H9 (cell line): ENCODE measurements around the gene UST. TPM values are rescaled to one million over a fixed set of nuclear protein-coding genes. Genes with fewer than 3 reads are reported as not detected.
A peak's percentile ranks its signal among the peaks of the same experiment; 100 is the strongest.

ENCODE experiments used
- DNase-seq: peaks from one replicate; pipeline ENCODE4 v3.0.0-alpha.2; 2017
- H2AFZ ChIP-seq: one replicate; pipeline ENCODE4 v1.6.1; 2013; ENCODE audit warnings: mild to moderate bottlenecking, low read length, control low read depth, moderate library complexity
- H2AK5ac ChIP-seq: 2 replicates; pipeline ENCODE4 v1.6.1; 2013; ENCODE audit warnings: low read length, control low read depth, mixed read lengths; ENCODE audit not compliant: insufficient read length
- H2BK120ac ChIP-seq: one replicate; pipeline ENCODE4 v1.6.1; 2013; ENCODE audit warnings: low read depth, mild to moderate bottlenecking, low read length, control low read depth, inconsistent platforms; ENCODE audit not compliant: poor library complexity, severe bottlenecking
- H2BK12ac ChIP-seq: 2 replicates; pipeline ENCODE4 v1.6.1; 2013; ENCODE audit warnings: low read length, control low read depth, mixed read lengths, low read depth; ENCODE audit not compliant: insufficient read length
- H2BK15ac ChIP-seq: 2 replicates; pipeline ENCODE4 v1.6.1; 2013; ENCODE audit warnings: low read depth, low read length, control low read depth
- H2BK20ac ChIP-seq: one replicate; pipeline ENCODE4 v1.6.1; 2013; ENCODE audit warnings: low read depth, mild to moderate bottlenecking, low read length, control low read depth, inconsistent platforms; ENCODE audit not compliant: poor library complexity, severe bottlenecking
- H2BK5ac ChIP-seq: 2 replicates; pipeline ENCODE4 v1.6.1; 2013; ENCODE audit warnings: low read length, control low read depth, mixed read lengths; ENCODE audit not compliant: insufficient read length
- H3K14ac ChIP-seq: 2 replicates; pipeline ENCODE4 v1.6.1; 2013; ENCODE audit warnings: low read length, control low read depth; ENCODE audit not compliant: insufficient read depth
- H3K18ac ChIP-seq: 2 replicates; pipeline ENCODE4 v1.6.1; 2013; ENCODE audit warnings: low read depth, mild to moderate bottlenecking, mixed read lengths, low read length, control low read depth; ENCODE audit not compliant: insufficient read length
- H3K23ac ChIP-seq: 2 replicates; pipeline ENCODE4 v1.6.1; 2013; ENCODE audit warnings: low read length, control low read depth, mixed read lengths, low read depth; ENCODE audit not compliant: insufficient read length
- H3K23me2 ChIP-seq: 2 replicates; pipeline ENCODE4 v1.6.1; 2013; ENCODE audit warnings: low read depth, mild to moderate bottlenecking, mixed read lengths, low read length, control low read depth; ENCODE audit not compliant: insufficient read length, poor library complexity, severe bottlenecking
- H3K27ac ChIP-seq: 2 replicates; pipeline ENCODE4 v1.5.1; 2013; ENCODE audit warnings: low read length, control low read depth, mixed read lengths, low read depth; ENCODE audit not compliant: insufficient read length
- H3K27me3 ChIP-seq: 2 replicates; pipeline ENCODE4 v1.6.1; 2013; ENCODE audit warnings: low read length, control low read depth, inconsistent platforms; ENCODE audit not compliant: insufficient read depth
- H3K4ac ChIP-seq: 2 replicates; pipeline ENCODE4 v1.6.1; 2013; ENCODE audit warnings: low read depth, mild to moderate bottlenecking, control low read depth, inconsistent platforms, low read length, moderate library complexity
- H3K4me1 ChIP-seq: 2 replicates; pipeline ENCODE4 v1.6.1; 2013; ENCODE audit warnings: low read length, control low read depth, inconsistent platforms; ENCODE audit not compliant: insufficient read depth
- H3K4me2 ChIP-seq: 2 replicates; pipeline ENCODE4 v1.6.1; 2013; ENCODE audit warnings: low read length, control low read depth, mixed read lengths; ENCODE audit not compliant: insufficient read length, insufficient read depth
- H3K56ac ChIP-seq: 2 replicates; pipeline ENCODE4 v1.6.1; 2013; ENCODE audit warnings: low read depth, mild to moderate bottlenecking, mixed read lengths, low read length, control low read depth; ENCODE audit not compliant: insufficient read length
- H3K79me1 ChIP-seq: 2 replicates; pipeline ENCODE4 v1.6.1; 2013; ENCODE audit warnings: low read depth, mild to moderate bottlenecking, moderate library complexity, low read length, control low read depth, inconsistent platforms; ENCODE audit not compliant: insufficient read depth, poor library complexity, severe bottlenecking
- H3K79me2 ChIP-seq: 2 replicates; pipeline ENCODE4 v1.6.1; 2013; ENCODE audit warnings: low read length, control low read depth, inconsistent platforms; ENCODE audit not compliant: insufficient read depth
- H3K9ac ChIP-seq: 2 replicates; pipeline ENCODE4 v1.6.1; 2013; ENCODE audit warnings: low read length, control low read depth, mixed read lengths; ENCODE audit not compliant: insufficient read length; ENCODE audit errors: extremely low read depth
- H3K9me3 ChIP-seq: one replicate; pipeline ENCODE4 v1.6.1; 2013; ENCODE audit warnings: low read depth, low read length, inconsistent platforms; ENCODE audit not compliant: control insufficient read depth
- H3T11ph ChIP-seq: one replicate; pipeline ENCODE4 v1.6.1; 2013; ENCODE audit warnings: mild to moderate bottlenecking, low read length, control low read depth, inconsistent platforms
- H4K20me1 ChIP-seq: one replicate; pipeline ENCODE4 v1.6.1; 2013; ENCODE audit not compliant: control insufficient read depth, insufficient read length, insufficient read depth
- H4K5ac ChIP-seq: 2 replicates; pipeline ENCODE4 v1.6.1; 2013; ENCODE audit warnings: low read depth, mild to moderate bottlenecking, mixed read lengths, low read length, control low read depth; ENCODE audit not compliant: insufficient read length
- H4K8ac ChIP-seq: replicated peaks from 2 replicates; pipeline ENCODE4 v1.6.1; 2013; ENCODE audit warnings: low read length, control low read depth, mixed read lengths, low read depth; ENCODE audit not compliant: insufficient read length
- H4K91ac ChIP-seq: 2 replicates; pipeline ENCODE4 v1.6.1; 2013; ENCODE audit warnings: low read depth, mild to moderate bottlenecking, moderate library complexity, mixed read lengths, low read length, control low read depth; ENCODE audit not compliant: insufficient read length
- H3K27ac Mint-ChIP-seq, 3 experiments: 2 replicates in 2 of 3; 3 replicates in 1 of 3; pipeline ENCODE4 v1.8.0; 2020 to 2021; ENCODE audit warnings: mixed read lengths in 3 of 3, mild to moderate bottlenecking in 1 of 3, moderate library complexity in 1 of 3
- H3K27me3 Mint-ChIP-seq: 2 replicates; pipeline ENCODE4 v1.8.0; 2021; ENCODE audit warnings: low read depth, mild to moderate bottlenecking, moderate library complexity, mixed read lengths
- H3K36me3 Mint-ChIP-seq, 3 experiments: 2 replicates in 2 of 3; 3 replicates in 1 of 3; pipeline ENCODE4 v1.8.0; 2020 to 2021; ENCODE audit warnings: low read depth in 3 of 3, mixed read lengths in 3 of 3; ENCODE audit not compliant: insufficient read depth in 1 of 3
- H3K4me1 Mint-ChIP-seq, 2 experiments: 2 replicates each; pipeline ENCODE4 v1.8.0; 2020; ENCODE audit warnings: mixed read lengths in 2 of 2
- H3K4me3 Mint-ChIP-seq, 2 experiments: 2 replicates in 1 of 2; 3 replicates in 1 of 2; pipeline ENCODE4 v1.8.0; 2020 to 2021; ENCODE audit warnings: mild to moderate bottlenecking in 2 of 2, mixed read lengths in 2 of 2, moderate library complexity in 1 of 2
- H3K9me3 Mint-ChIP-seq, 2 experiments: 2 replicates in 1 of 2; 3 replicates in 1 of 2; pipeline ENCODE4 v1.8.0; 2020; ENCODE audit warnings: mild to moderate bottlenecking in 2 of 2, mixed read lengths in 2 of 2, moderate library complexity in 1 of 2
- WGBS: extraction: QIAGEN DNeasy Blood & Tissue Kit; methylation state at CpG from one replicate; pipeline ENCODE4 v1.1.7; 2013; ENCODE audit warnings: missing lambda C conversion rate, low lambda C conversion rate, mixed read lengths; ENCODE audit not compliant: insufficient read length; ENCODE audit errors: extremely low coverage; 5-methylcytosine and 5-hydroxymethylcytosine counted together
- long read RNA-seq: library from polyadenylated mRNA; unstranded; transcript quantifications from one replicate; pipeline ENCODE4 v2.0.0, GENCODE V29; 2020
- total RNA-seq: library from RNA; stranded (reverse); gene quantifications from 2 replicates; pipeline ENCODE4 v1.2.1, GENCODE V29; 2021
- TF ChIP-seq, protein P1 (sequence below): fragments of 200-600 bp; sonication (generic); conservative IDR thresholded peaks from 3 replicates; pipeline ENCODE4 v1.8.0; 2021; ENCODE audit warnings: antibody characterized with exemption, mild to moderate bottlenecking

Gene UST
- total RNA-seq = 13.2 and 14.4 TPM in 2 replicates
- long read RNA-seq, full-length matches to known transcripts = 6 of 17 reads
- long read RNA-seq, partial matches to known transcripts = 3 of 17 reads
- long read RNA-seq, other reads (novel, unspliced or antisense) = 8 of 17 reads

DNA sequence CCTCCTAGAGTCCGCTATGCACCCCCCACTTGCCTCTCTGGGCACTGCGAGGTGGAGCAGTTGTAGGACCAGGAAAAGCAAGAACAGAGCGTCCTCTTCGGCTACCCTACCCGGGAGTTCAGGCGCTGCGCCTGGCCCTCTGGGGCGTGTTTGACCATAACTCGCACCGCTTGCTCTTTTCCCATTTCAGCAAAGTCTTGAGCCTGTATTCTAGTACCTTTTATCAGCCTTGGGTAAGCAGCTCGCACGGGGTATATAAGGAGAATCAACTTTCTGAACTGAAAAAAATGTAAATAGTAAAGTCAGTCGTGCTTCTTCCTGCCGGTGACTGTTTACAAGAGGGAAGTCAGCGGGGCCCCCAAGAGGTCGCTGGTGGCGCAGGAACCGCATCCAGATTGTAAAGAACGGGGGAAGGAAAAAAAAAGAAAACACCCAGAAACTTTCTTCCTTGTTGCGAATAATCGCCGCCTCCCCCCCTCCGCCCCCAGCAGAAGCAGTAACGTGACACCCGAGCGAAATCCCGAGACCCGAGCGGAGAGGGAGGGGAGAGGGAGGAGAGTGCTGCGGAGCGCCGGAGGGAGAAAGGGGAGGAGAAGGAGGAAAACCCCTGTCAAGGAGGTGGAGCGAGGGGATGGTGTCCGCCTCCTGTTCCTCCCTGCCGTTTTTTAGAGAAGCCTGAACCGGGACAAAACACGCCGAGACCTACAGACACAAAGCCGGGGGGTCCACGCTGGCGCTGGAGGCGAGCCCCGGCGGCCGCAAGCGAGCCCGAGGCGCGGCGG is at the start of gene UST:
UST (plus strand) TSS at position 668 of the 782 bp plus-strand sequence. CDS start 401 bp downstream, outside the sequence.
- no peak within 1 kb of the TSS for H2BK15ac ChIP-seq
- H3K9ac ChIP-seq = peak within 1 kb of the TSS; percentile 66
- peak within 1 kb of the TSS; percentile 85 to 97 for H3K4me3 Mint-ChIP-seq
- H3T11ph ChIP-seq = no peak within 1 kb of the TSS
- TF ChIP-seq, protein P1, sequence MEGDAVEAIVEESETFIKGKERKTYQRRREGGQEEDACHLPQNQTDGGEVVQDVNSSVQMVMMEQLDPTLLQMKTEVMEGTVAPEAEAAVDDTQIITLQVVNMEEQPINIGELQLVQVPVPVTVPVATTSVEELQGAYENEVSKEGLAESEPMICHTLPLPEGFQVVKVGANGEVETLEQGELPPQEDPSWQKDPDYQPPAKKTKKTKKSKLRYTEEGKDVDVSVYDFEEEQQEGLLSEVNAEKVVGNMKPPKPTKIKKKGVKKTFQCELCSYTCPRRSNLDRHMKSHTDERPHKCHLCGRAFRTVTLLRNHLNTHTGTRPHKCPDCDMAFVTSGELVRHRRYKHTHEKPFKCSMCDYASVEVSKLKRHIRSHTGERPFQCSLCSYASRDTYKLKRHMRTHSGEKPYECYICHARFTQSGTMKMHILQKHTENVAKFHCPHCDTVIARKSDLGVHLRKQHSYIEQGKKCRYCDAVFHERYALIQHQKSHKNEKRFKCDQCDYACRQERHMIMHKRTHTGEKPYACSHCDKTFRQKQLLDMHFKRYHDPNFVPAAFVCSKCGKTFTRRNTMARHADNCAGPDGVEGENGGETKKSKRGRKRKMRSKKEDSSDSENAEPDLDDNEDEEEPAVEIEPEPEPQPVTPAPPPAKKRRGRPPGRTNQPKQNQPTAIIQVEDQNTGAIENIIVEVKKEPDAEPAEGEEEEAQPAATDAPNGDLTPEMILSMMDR = peak; percentile 58
- H3K9me3 ChIP-seq = no peaks in the 10 kb centered on the region
- H4K8ac ChIP-seq = no peak within 1 kb of the TSS
- no peaks in the 10 kb centered on the region; a peak in 1 of 5 replicates for H3K9me3 Mint-ChIP-seq
- peaks cover 25% of the 10 kb centered on the region for H3K27me3 Mint-ChIP-seq
- peak; percentile 95 for DNase-seq
- no peak within 1 kb of the TSS for H3K4ac ChIP-seq
- no peak within 1 kb of the TSS for H2BK20ac ChIP-seq
- H3K4me2 ChIP-seq = peak within 1 kb of the TSS; percentile 68
- no peak within 1 kb of the TSS for H4K5ac ChIP-seq
- no peak within 1 kb of the TSS for H3K18ac ChIP-seq
- no peaks in the 10 kb centered on the region for H3K27me3 ChIP-seq
- no CpG with 5 or more reads among the region's 50 CpGs for WGBS
- H2BK5ac ChIP-seq = no peak within 1 kb of the TSS
- no peak within 1 kb of the TSS for H4K91ac ChIP-seq
- no peak within 1 kb of the TSS for H2AK5ac ChIP-seq
- H2BK120ac ChIP-seq = no peak within 1 kb of the TSS
- H4K20me1 ChIP-seq = no peaks in the 10 kb centered on the region
- H3K4me1 Mint-ChIP-seq = peaks cover 27 to 33% of the 10 kb centered on the region in 2 experiments
- H3K27ac ChIP-seq = peak within 1 kb of the TSS; percentile 1
- peaks cover 25% of the 10 kb centered on the region for H3K79me2 ChIP-seq
- peaks cover 8% of the 10 kb centered on the region for H3K4me1 ChIP-seq
- no peak within 1 kb of the TSS for H2AFZ ChIP-seq
- H3K23ac ChIP-seq = no peak within 1 kb of the TSS
- H3K27ac Mint-ChIP-seq = peak within 1 kb of the TSS; percentile 70 to 98 (median 86)
- no peak within 1 kb of the TSS for H2BK12ac ChIP-seq
- no peaks in the 10 kb centered on the region for H3K79me1 ChIP-seq
- no peaks in the 10 kb centered on the region for H3K36me3 Mint-ChIP-seq
- peaks cover 10% of the 10 kb centered on the region for H3K23me2 ChIP-seq
- no peak within 1 kb of the TSS for H3K56ac ChIP-seq
- peak within 1 kb of the TSS; percentile 74 for H3K14ac ChIP-seq
